Measurements from ENCODE around the gene PDSS2. TPM values are rescaled to one million over a fixed set of nuclear protein-coding genes. Genes with fewer than 3 reads are reported as not detected.

The PDSS2 gene
- total and polyA plus RNA-seq, 2 of the 8 experiments (the other 6 are each of a cell fraction or from before 2014, with no cell fraction given): 10.7 to 16.1 TPM

- TF ChIP-seq, protein P1, sequence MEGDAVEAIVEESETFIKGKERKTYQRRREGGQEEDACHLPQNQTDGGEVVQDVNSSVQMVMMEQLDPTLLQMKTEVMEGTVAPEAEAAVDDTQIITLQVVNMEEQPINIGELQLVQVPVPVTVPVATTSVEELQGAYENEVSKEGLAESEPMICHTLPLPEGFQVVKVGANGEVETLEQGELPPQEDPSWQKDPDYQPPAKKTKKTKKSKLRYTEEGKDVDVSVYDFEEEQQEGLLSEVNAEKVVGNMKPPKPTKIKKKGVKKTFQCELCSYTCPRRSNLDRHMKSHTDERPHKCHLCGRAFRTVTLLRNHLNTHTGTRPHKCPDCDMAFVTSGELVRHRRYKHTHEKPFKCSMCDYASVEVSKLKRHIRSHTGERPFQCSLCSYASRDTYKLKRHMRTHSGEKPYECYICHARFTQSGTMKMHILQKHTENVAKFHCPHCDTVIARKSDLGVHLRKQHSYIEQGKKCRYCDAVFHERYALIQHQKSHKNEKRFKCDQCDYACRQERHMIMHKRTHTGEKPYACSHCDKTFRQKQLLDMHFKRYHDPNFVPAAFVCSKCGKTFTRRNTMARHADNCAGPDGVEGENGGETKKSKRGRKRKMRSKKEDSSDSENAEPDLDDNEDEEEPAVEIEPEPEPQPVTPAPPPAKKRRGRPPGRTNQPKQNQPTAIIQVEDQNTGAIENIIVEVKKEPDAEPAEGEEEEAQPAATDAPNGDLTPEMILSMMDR (IDR thresholded peaks at IDR 0.05; ENCODE audit: control extremely low read depth in 1 of 3, insufficient read depth in 1 of 3, low read depth in 1 of 3, low read length in 3 of 3): no peak
- TF ChIP-seq BCL11A (IDR thresholded peaks at IDR 0.05; ENCODE audit: low read depth in 2 of 2, low read length in 2 of 2) (no peak), GTF2F1 (IDR thresholded peaks at IDR 0.05; ENCODE audit: borderline replicate concordance, low read depth, low read length) (no peak), TCF12 (IDR thresholded peaks at IDR 0.05; ENCODE audit: low read depth, low read length) (no peak), CHD1 (IDR thresholded peaks at IDR 0.05; ENCODE audit: low read depth, low read length) (no peak)
- TF ChIP-seq, protein P2, sequence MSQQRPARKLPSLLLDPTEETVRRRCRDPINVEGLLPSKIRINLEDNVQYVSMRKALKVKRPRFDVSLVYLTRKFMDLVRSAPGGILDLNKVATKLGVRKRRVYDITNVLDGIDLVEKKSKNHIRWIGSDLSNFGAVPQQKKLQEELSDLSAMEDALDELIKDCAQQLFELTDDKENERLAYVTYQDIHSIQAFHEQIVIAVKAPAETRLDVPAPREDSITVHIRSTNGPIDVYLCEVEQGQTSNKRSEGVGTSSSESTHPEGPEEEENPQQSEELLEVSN (IDR thresholded peaks at IDR 0.05): no peak
Measured at GRCh38 chr6:107313776-107314175, 145.6 kb downstream of the PDSS2 start (continued).
